H1 (cell line): Measurements from ENCODE around the gene TTC32. TPM values are rescaled to one million over a fixed set of nuclear protein-coding genes. Genes with fewer than 3 reads are reported as not detected.

ENCODE experiments used
- BRCA1 ChIP-seq: IDR thresholded peaks from 2 replicates; pipeline ENCODE4 v1.6.1; 2012; ENCODE audit warnings: low read depth, low read length, improper control_type of control experiment
- SIRT6 ChIP-seq: IDR thresholded peaks from one replicate; pipeline ENCODE4 v1.7.1; 2012; ENCODE audit warnings: low read length, inconsistent platforms
- YY1 ChIP-seq: IDR thresholded peaks from 2 replicates; pipeline ENCODE4 v1.6.1; 2011; ENCODE audit warnings: low read depth, mild to moderate bottlenecking, low read length
- polyA plus RNA-seq, 7 experiments: library from polyadenylated mRNA; depleted of rRNA in 3 of 7; stranded (reverse) in 5 of 7; unstranded in 2 of 7; fragments of >200 nt in 5 of 7; fragments of 200-250 nt in 2 of 7; gene quantifications; 1 replicate in 5 of 7; 2 replicates in 1 of 7; 4 replicates in 1 of 7; pipeline versions ENCODE4 v1.2.1 to v1.2.3, GENCODE V29; 2011 to 2013; ENCODE audit warnings: missing spikeins in 2 of 7, mixed read lengths in 2 of 7
- total RNA-seq: library from RNA; stranded (reverse); fragmentation: NEBNext Ultra II Directional; extraction: Animal tissue kit (Norgen Biotek cat#: 25700); gene quantifications from 2 replicates; pipeline ENCODE4 v1.2.1, GENCODE V29; 2021

The TTC32 gene
- total and polyA plus RNA-seq, 2 of the 8 experiments (the other 6 are each of a cell fraction or from before 2014, with no cell fraction given), result 6.8 to 8.7 TPM

GRCh38 chr2:19848952-19849351 lies 52.8 kb downstream of the TTC32 start (continued):
- TF ChIP-seq YY1 (no peak), BRCA1 (no peak), SIRT6 (no peak)
